Peyer's patch (tissue), 4 donors: ENCODE results near the gene AP2S1.

Source experiments
- POLR2A ChIP-seq, 2 donors: fragments of 450-650 bp; IDR thresholded peaks; one replicate each; pipeline ENCODE4 v1.5.1; 2017; ENCODE audit warnings: antibody characterized with exemption in 2 of 2, mild to moderate bottlenecking in 2 of 2, moderate library complexity in 2 of 2
- TF ChIP-seq, protein P1 (sequence below), 6 experiments: fragments of 450-650 bp in 4 of 6; fragments of 200-600 bp in 2 of 6; sonication (generic) in 1 of 6; IDR thresholded peaks; one replicate each; pipeline ENCODE4 v1.5.1; 2017 to 2019; ENCODE audit warnings: antibody characterized with exemption in 6 of 6, mild to moderate bottlenecking in 3 of 6, moderate library complexity in 1 of 6

DNA sequence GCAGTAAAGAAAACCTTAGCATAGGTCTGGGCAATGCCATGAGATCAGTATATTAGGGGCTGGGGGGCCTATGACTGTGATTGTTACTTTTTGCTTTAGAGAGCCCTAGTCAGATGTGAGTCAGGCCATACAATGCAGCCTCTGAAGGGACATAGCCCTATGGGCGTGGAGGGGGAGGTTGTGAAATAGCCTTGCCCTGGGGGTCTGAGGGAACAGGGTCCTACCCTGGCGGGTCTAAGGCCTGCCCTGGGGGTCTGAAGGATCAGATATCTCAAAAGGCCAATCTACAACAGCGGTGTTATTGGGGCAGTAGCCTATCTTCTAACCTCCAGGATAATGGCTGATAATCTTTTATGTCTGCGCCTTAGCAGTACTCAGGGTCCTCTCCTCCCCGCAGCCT, 48.5 kb downstream of the AP2S1 start:
- TF ChIP-seq, protein P1, sequence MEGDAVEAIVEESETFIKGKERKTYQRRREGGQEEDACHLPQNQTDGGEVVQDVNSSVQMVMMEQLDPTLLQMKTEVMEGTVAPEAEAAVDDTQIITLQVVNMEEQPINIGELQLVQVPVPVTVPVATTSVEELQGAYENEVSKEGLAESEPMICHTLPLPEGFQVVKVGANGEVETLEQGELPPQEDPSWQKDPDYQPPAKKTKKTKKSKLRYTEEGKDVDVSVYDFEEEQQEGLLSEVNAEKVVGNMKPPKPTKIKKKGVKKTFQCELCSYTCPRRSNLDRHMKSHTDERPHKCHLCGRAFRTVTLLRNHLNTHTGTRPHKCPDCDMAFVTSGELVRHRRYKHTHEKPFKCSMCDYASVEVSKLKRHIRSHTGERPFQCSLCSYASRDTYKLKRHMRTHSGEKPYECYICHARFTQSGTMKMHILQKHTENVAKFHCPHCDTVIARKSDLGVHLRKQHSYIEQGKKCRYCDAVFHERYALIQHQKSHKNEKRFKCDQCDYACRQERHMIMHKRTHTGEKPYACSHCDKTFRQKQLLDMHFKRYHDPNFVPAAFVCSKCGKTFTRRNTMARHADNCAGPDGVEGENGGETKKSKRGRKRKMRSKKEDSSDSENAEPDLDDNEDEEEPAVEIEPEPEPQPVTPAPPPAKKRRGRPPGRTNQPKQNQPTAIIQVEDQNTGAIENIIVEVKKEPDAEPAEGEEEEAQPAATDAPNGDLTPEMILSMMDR (IDR thresholded peaks at IDR 0.05), result no peak
- TF ChIP-seq POLR2A (IDR thresholded peaks at IDR 0.05), result no peak
